Measurements from ENCODE around the gene CCDC32. TPM values are rescaled to one million over a fixed set of nuclear protein-coding genes. Genes with fewer than 3 reads are reported as not detected.

CCDC32 gene
- total and polyA plus RNA-seq, 2 of the 8 experiments (the other 6 are each of a cell fraction or from before 2014, with no cell fraction given): 8.9 to 12.1 TPM

DNA sequence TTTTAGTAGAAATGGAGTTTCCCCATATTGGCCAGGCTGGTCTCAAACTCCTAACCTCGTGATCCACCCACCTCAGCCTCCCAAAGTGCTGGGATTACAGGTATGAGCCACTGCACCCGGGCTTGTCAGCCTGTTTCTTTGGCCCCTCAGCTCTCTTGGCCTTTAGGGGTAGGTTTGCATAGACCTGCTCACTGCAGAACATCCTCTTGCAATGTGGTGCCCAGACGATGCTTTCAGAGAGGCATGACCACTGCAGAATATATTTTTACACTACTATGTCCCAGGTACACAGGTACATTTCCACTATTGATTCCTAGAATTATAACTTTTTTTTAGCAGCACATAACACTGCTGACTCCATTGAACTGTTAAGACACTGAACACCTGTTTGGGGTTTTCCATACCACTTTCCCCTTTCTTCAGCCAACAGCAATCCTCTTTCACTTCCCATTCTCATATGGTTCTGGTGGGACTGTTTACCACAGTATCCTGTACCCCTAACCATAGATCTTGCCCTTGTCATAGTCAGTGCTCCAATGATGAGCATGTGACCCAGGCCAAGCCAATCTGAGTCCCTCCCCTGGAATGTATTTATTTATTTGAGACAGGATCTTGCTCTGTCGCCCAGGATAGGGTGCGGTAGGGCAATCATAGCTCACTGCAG, 21.1 kb downstream of the CCDC32 start:
- ChIA-PET CTCF (ENCODE audit: partially characterized antibody) (interaction anchor here (0.7 to 0.8 kb wide), 2 partner anchors 14 to 15 kb away, joined by 3 read pairs; no protein-coding TSS in a partner anchor), POLR2A (ENCODE audit: partially characterized antibody) (no interaction called here)
- Histone ChIP-seq H3K27ac (ENCODE audit: low read depth, low read length) (no peak overlapping the region), H3K79me2 (ENCODE audit: control insufficient read depth in 1 of 2, insufficient read depth in 2 of 2, low read length in 2 of 2) (no peaks in the 10 kb centered on the region), H3K4me3 (ENCODE audit: extremely low read depth in 1 of 4, insufficient read depth in 2 of 4, low read depth in 3 of 4, low read length in 4 of 4) (no peak overlapping the region), H3K23ac (ENCODE audit: insufficient read length) (no peak overlapping the region), H3K4me1 (replicated peaks in 1 of 4; ENCODE audit: control insufficient read depth in 3 of 4, insufficient read depth in 4 of 4, low read length in 3 of 4) (no peaks in the 10 kb centered on the region), H2BK15ac (ENCODE audit: low read length) (no peak overlapping the region), H2BK120ac (replicated peaks; ENCODE audit: low read depth, low read length) (no peak overlapping the region), H2BK12ac (ENCODE audit: low read depth, low read length) (no peak overlapping the region), H3K79me1 (ENCODE audit: low read depth, low read length) (no peaks in the 10 kb centered on the region; the same call in 1 of the 2 replicates), H2AFZ (ENCODE audit: low read length) (no peak overlapping the region), H3K4ac (replicated peaks; ENCODE audit: insufficient read length, low read depth, low read length) (no peak overlapping the region), H3K23me2 (ENCODE audit: low read depth, low read length) (no peaks in the 10 kb centered on the region), H2AK5ac (ENCODE audit: low read depth, low read length) (no peak overlapping the region), H2BK5ac (ENCODE audit: low read depth, low read length) (no peak overlapping the region), H4K91ac (replicated peaks; ENCODE audit: insufficient read length, low read length) (no peak overlapping the region), H3K56ac (replicated peaks; ENCODE audit: insufficient read length, low read depth, low read length) (no peak overlapping the region), H3K9ac (replicated peaks in 1 of 4; ENCODE audit: extremely low read depth in 1 of 4, low read depth in 3 of 4, low read length in 3 of 4) (no peak overlapping the region), H2BK20ac (ENCODE audit: low read length) (no peak overlapping the region), H3K27me3 (replicated peaks in 1 of 4; ENCODE audit: control insufficient read depth in 3 of 4, extremely low read depth in 1 of 4, insufficient read depth in 3 of 4, low read length in 3 of 4) (no peaks in the 10 kb centered on the region), H3K36me3 (ENCODE audit: control insufficient read depth in 2 of 4, insufficient read depth in 4 of 4, low read length in 3 of 4) (no peaks in the 10 kb centered on the region), H4K5ac (ENCODE audit: insufficient read length, low read depth, low read length) (no peak overlapping the region), H3K9me3 (ENCODE audit: insufficient read depth in 2 of 2, low read depth in 1 of 2, low read length in 1 of 2) (no peaks in the 10 kb centered on the region), H4K8ac (ENCODE audit: extremely low read depth, insufficient read depth, low read length) (no peak overlapping the region), H3K14ac (ENCODE audit: insufficient read length) (no peak overlapping the region), H4K20me1 (replicated peaks in 1 of 2; ENCODE audit: control insufficient read depth in 1 of 2, insufficient read depth in 2 of 2, low read length in 2 of 2) (no peaks in the 10 kb centered on the region), H3K4me2 (ENCODE audit: insufficient read depth in 1 of 2, low read depth in 2 of 2, low read length in 2 of 2) (no peak overlapping the region), H3K18ac (ENCODE audit: extremely low read depth, low read length) (no peak overlapping the region)
- 85% methylated on average over 5 of the region's 5 CpGs; no CpG with 5 or more reads in 1 of the 2 experiments for WGBS, 2 experiments (ENCODE audit: extremely low coverage in 1 of 2, insufficient coverage in 1 of 2, insufficient read length in 1 of 2, insufficient replicate concordance in 2 of 2, low coverage in 1 of 2, low lambda C conversion rate in 2 of 2, missing lambda C conversion rate in 1 of 2)
- no peak for FAIRE-seq
- no peak for DNase-seq (ENCODE audit: low read depth in 1 of 2, low spot score in 2 of 2)
- TF ChIP-seq EGR1 (IDR thresholded peaks at IDR 0.05; ENCODE audit: borderline replicate concordance, low read depth, low read length) (no peak), NRF1 (IDR thresholded peaks at IDR 0.05; ENCODE audit: low read depth, low read length) (no peak), E2F6 (IDR thresholded peaks at IDR 0.05) (no peak), NANOG (IDR thresholded peaks at IDR 0.05; ENCODE audit: insufficient read depth, low read depth, low read length, poor library complexity, severe bottlenecking) (no peak), MAX (IDR thresholded peaks at IDR 0.05) (no peak), ASH2L (IDR thresholded peaks at IDR 0.05; ENCODE audit: low read length) (no peak), CHD1 (IDR thresholded peaks at IDR 0.05; ENCODE audit: low read depth, low read length) (no peak), SAP30 (IDR thresholded peaks at IDR 0.05; ENCODE audit: insufficient read depth, insufficient replicate concordance, low read length) (no peak), ZNF274 (IDR thresholded peaks at IDR 0.05; ENCODE audit: borderline replicate concordance, extremely low read depth, low read length) (no peak), TAF1 (IDR thresholded peaks at IDR 0.05; ENCODE audit: low read depth, low read length) (no peak), POLR2A (IDR thresholded peaks at IDR 0.05; ENCODE audit: control extremely low read depth in 1 of 2, low read depth in 2 of 2, low read length in 2 of 2) (no peak), CTBP2 (IDR thresholded peaks at IDR 0.05; ENCODE audit: borderline replicate concordance, insufficient read depth, insufficient read length, low read length) (no peak)
